ENCODE data around the gene DLEC1.

DLEC1 gene

DNA sequence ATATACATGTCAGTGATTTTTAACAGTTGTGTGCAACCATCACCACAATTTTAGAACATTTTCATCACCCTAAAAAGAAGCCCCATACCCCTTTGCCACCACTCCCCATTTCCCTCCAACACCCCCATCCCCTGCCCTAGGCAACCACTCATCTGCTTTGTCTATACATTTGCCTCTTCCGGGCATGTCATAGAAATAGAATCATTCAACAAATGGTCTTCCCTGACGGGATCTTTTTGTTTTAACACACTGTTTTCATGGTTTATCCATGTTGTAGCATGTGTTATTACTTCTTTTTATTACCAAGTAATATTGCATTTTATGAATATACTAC, 44.4 kb upstream of the DLEC1 start:
- Histone ChIP-seq H3K4me1 (ENCODE audit: control insufficient read depth, insufficient read depth, low read length) (peaks cover 26% of the 10 kb centered on the region), H3K9ac (ENCODE audit: low read depth, low read length) (peak overlapping the region; percentile 86), H3K4me3 (ENCODE audit: low read length) (peak overlapping the region; percentile 74), H3K36me3 (ENCODE audit: insufficient read depth, low read length) (no peaks in the 10 kb centered on the region), H3K27me3 (ENCODE audit: control insufficient read depth, insufficient read depth, low read length) (no peaks in the 10 kb centered on the region), H3K9me3 (replicated peaks; ENCODE audit: low read length) (no peaks in the 10 kb centered on the region), H3K4me2 (ENCODE audit: low read length) (peak overlapping the region; percentile 89)

DNA sequence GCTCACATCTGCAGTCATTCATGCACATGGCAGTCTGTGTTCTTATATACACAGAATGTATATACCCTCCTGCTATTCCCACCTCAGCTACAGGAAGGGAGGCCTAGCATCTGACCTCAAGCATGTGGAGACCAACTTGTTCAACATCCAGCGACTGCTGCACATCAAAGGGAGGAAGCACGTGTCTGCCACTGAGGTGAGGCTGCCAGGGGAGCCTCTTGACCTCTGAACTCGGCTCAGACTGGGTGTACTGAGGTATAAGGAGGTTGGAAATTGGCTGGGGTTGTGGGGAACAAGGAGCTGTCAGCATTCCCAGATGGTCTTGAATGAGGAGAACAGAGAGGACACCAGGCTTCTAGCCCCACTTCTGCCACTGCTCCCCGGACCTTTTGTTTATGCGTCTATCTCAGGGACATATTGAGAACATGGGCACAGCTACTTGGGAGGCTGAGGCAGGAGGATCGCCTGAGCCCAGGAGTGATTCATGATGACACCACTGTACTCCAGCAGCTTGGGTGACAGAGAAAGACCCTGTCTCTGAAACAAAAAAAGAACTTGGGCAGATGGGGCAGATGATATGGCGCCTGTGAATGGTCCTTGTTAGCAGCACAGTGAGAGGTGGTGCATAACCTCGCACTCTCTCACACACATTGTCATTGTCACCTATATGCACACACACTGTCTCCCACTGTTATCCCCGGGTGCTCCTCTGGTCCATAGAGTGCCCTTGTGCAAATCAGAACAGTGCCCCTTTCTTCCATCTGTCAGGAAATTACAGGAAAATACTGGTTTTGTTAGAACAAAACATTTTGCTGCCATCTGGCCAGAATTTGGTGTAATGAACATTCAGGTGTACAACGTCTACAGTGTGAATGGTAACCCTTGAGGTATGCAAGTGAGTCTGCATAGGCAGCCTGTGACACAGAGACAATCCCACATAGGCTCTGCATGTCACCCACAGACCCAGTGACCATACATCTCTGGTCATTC, 43.1 kb upstream of the DLEC1 start:
- no peak overlapping the region for H3K9ac ChIP-seq (ENCODE audit: low read depth, low read length)
- H3K4me2 ChIP-seq (ENCODE audit: low read length): no peak overlapping the region
- H3K36me3 ChIP-seq (ENCODE audit: insufficient read depth, low read length): no peaks in the 10 kb centered on the region
- no peaks in the 10 kb centered on the region for H3K27me3 ChIP-seq (ENCODE audit: control insufficient read depth, insufficient read depth, low read length)
- H3K4me1 ChIP-seq (ENCODE audit: control insufficient read depth, insufficient read depth, low read length): peaks cover 26% of the 10 kb centered on the region
- H3K9me3 ChIP-seq (replicated peaks; ENCODE audit: low read length): no peaks in the 10 kb centered on the region
- H3K4me3 ChIP-seq (ENCODE audit: low read length): no peak overlapping the region

DNA sequence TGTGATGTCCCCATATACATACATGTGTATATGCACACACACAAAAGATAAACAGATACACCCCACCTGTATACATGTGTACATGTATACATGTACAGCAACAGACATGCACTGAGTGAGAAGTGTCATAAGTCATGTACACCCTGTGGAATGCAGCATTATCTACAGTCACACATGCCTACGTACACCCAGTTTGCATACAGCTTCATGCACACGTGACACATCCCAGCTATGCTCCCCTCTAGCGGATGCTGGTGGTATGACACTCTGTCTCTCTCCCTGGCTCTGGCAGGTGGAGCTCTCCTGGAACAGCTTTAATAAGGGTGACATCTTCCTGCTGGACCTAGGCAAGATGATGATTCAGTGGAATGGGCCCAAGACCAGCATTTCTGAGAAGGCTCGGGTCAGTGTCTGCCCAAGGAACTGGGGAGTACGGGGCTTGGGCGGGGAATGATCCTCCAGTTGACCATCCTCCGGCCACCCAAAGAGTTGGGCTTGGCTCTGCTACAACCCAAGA, 42.2 kb upstream of the DLEC1 start:
- H3K4me1 ChIP-seq (ENCODE audit: control insufficient read depth, insufficient read depth, low read length): peaks cover 26% of the 10 kb centered on the region
- H3K4me2 ChIP-seq (ENCODE audit: low read length): no peak overlapping the region
- H3K36me3 ChIP-seq (ENCODE audit: insufficient read depth, low read length): no peaks in the 10 kb centered on the region
- no peaks in the 10 kb centered on the region for H3K27me3 ChIP-seq (ENCODE audit: control insufficient read depth, insufficient read depth, low read length)
- no peak overlapping the region for H3K9ac ChIP-seq (ENCODE audit: low read depth, low read length)
- no peaks in the 10 kb centered on the region for H3K9me3 ChIP-seq (replicated peaks; ENCODE audit: low read length)
- no peak overlapping the region for H3K4me3 ChIP-seq (ENCODE audit: low read length)

DNA sequence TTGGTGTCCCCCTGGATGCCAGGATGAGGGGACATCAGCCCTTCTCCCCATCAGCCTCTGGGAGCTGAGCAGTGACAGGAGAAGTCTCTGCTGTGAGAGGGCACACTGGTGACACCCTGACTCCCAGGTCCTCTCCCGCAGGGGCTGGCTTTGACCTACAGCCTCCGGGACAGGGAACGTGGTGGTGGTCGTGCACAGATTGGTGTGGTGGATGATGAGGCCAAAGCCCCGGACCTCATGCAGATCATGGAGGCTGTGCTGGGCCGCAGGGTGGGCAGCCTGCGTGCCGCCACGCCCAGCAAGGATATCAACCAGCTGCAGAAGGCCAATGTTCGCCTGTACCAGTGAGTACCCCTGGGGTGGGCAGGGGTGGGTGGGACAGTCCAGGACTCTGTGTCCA, 41.7 kb upstream of the DLEC1 start:
- peaks cover 26% of the 10 kb centered on the region for H3K4me1 ChIP-seq (ENCODE audit: control insufficient read depth, insufficient read depth, low read length)

DNA sequence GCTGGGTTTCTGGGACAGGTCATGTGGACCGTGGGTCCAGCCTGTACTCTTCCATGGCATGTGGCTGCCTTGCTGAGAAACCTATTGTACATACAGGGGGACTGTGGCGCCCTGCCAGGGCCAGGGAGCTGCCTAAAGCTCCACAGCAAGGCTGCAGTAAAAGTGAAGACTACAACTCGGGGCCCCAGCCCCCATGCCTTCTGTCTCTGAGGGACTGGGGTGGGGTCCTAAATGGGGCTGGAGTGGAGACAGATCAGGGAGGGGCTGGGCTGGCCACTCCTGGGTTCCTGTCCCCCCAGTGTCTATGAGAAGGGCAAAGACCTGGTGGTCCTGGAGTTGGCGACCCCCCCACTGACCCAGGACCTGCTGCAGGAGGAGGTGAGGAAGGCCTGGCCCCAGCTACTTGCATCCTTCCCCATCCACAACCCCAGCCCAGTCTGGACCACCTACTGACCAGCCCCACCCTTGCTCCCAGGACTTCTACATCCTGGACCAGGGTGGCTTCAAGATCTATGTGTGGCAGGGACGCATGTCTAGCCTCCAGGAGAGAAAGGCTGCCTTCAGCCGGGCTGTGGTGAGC, 41.1 kb upstream of the DLEC1 start:
- Histone ChIP-seq H3K27me3 (ENCODE audit: control insufficient read depth, insufficient read depth, low read length) (no peaks in the 10 kb centered on the region), H3K4me3 (ENCODE audit: low read length) (no peak overlapping the region), H3K36me3 (ENCODE audit: insufficient read depth, low read length) (no peaks in the 10 kb centered on the region), H3K9ac (ENCODE audit: low read depth, low read length) (peak overlapping the region; percentile 80), H3K4me2 (ENCODE audit: low read length) (no peak overlapping the region), H3K4me1 (ENCODE audit: control insufficient read depth, insufficient read depth, low read length) (peaks cover 26% of the 10 kb centered on the region), H3K9me3 (replicated peaks; ENCODE audit: low read length) (no peaks in the 10 kb centered on the region)

More for the DNA sequence above, 41.7 kb upstream of the DLEC1 start:
- H3K9me3 ChIP-seq (replicated peaks; ENCODE audit: low read length): no peaks in the 10 kb centered on the region
- no peak overlapping the region for H3K9ac ChIP-seq (ENCODE audit: low read depth, low read length)
- H3K27me3 ChIP-seq (ENCODE audit: control insufficient read depth, insufficient read depth, low read length): no peaks in the 10 kb centered on the region
- no peak overlapping the region for H3K4me2 ChIP-seq (ENCODE audit: low read length)
- no peak overlapping the region for H3K4me3 ChIP-seq (ENCODE audit: low read length)
- H3K36me3 ChIP-seq (ENCODE audit: insufficient read depth, low read length): no peaks in the 10 kb centered on the region

DNA sequence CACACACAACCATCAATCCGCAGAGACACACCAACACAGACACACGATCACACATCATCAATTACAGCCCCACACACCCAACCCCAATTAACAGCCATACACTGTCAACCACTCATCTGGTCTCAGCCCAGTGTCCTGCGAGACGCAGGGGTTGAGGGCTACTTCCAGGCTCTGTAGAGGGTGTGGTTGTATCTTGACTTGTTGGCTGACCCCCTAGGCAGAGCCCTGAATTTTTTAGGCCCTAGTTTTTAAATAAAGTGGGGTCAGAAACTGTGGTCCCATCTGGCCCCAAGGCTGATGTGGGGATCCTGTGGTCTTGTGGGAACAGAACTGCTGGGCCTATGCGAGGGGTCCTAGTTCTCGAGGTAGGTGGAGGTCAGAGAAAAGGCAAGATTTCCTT, 39.2 kb upstream of the DLEC1 start:
- H3K4me2 ChIP-seq (ENCODE audit: low read length): no peak overlapping the region
- no peak overlapping the region for H3K9ac ChIP-seq (ENCODE audit: low read depth, low read length)
- no peak overlapping the region for H3K4me3 ChIP-seq (ENCODE audit: low read length)
- H3K36me3 ChIP-seq (ENCODE audit: insufficient read depth, low read length): no peaks in the 10 kb centered on the region
- no peaks in the 10 kb centered on the region for H3K27me3 ChIP-seq (ENCODE audit: control insufficient read depth, insufficient read depth, low read length)
- peaks cover 12% of the 10 kb centered on the region for H3K4me1 ChIP-seq (ENCODE audit: control insufficient read depth, insufficient read depth, low read length)
- H3K9me3 ChIP-seq (replicated peaks; ENCODE audit: low read length): no peaks in the 10 kb centered on the region

DNA sequence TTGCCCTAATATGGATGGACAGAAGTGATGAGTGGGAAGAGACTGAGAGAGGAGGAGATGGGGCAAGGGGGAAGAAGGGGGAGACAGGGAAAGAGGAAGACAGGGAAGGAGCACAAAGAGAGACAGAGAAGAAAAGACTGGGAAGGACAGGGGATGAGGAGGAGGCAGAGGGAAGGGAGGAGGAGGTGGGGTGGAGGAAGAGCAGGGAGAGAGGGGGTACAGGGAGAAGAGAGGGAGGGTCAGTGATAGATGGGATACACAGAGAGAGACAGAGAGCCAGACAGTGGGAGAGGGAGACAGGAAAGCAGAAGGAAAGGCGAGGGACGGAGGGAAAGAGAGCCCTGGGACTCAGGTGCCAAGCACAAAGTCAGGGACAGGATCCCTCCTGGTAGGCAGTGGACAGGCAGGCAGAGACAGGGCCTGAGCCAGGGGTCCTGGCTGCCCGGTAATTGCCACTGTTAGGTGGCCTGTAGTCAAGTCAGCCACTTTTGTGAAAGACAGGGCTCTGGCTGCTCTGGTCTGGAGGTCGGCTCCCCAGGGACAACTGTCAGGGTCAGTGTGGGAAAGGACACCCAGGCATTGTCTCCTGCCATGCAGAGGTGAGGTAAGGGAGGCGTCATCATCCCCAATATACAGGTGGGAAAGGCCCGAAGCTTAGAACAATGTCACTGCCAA, 38.6 kb upstream of the DLEC1 start:
- no peaks in the 10 kb centered on the region for H3K27me3 ChIP-seq (ENCODE audit: control insufficient read depth, insufficient read depth, low read length)
- no peak overlapping the region for H3K9ac ChIP-seq (ENCODE audit: low read depth, low read length)
- H3K36me3 ChIP-seq (ENCODE audit: insufficient read depth, low read length): no peaks in the 10 kb centered on the region
- peaks cover 7% of the 10 kb centered on the region for H3K4me1 ChIP-seq (ENCODE audit: control insufficient read depth, insufficient read depth, low read length)
- H3K4me3 ChIP-seq (ENCODE audit: low read length): no peak overlapping the region
- H3K9me3 ChIP-seq (replicated peaks; ENCODE audit: low read length): no peaks in the 10 kb centered on the region
- no peak overlapping the region for H3K4me2 ChIP-seq (ENCODE audit: low read length)

DNA sequence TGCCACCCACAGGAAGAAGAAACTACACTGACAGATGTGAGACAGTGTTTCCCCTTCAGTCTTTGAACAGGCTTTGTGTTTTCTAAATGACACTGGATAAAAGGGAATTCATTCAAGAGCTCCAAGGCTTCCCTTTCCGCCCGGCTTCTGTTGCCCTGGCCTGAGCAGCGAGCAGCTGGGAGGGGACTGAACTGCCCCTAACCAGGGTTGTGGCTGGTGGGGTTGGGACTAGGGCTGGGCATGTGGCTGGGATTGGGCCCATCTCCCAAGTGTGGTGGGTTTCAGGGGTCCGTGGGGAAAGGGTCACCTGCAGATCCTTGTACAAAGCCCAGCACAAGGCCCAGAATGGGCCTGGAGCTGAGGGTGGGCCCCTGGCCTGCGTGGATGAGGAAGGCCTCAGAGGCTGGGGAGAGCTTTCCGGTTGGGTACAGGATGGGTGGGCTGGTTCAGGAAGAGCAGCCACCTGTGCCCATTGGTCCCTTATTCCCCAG, 38.0 kb upstream of the DLEC1 start:
- H3K27me3 ChIP-seq (ENCODE audit: control insufficient read depth, insufficient read depth, low read length): no peaks in the 10 kb centered on the region
- H3K4me1 ChIP-seq (ENCODE audit: control insufficient read depth, insufficient read depth, low read length): peaks cover 7% of the 10 kb centered on the region
- H3K36me3 ChIP-seq (ENCODE audit: insufficient read depth, low read length): peaks cover 4% of the 10 kb centered on the region
- no peaks in the 10 kb centered on the region for H3K9me3 ChIP-seq (replicated peaks; ENCODE audit: low read length)
- H3K9ac ChIP-seq (ENCODE audit: low read depth, low read length): no peak overlapping the region
- H3K4me2 ChIP-seq (ENCODE audit: low read length): no peak overlapping the region
- H3K4me3 ChIP-seq (ENCODE audit: low read length): no peak overlapping the region

DNA sequence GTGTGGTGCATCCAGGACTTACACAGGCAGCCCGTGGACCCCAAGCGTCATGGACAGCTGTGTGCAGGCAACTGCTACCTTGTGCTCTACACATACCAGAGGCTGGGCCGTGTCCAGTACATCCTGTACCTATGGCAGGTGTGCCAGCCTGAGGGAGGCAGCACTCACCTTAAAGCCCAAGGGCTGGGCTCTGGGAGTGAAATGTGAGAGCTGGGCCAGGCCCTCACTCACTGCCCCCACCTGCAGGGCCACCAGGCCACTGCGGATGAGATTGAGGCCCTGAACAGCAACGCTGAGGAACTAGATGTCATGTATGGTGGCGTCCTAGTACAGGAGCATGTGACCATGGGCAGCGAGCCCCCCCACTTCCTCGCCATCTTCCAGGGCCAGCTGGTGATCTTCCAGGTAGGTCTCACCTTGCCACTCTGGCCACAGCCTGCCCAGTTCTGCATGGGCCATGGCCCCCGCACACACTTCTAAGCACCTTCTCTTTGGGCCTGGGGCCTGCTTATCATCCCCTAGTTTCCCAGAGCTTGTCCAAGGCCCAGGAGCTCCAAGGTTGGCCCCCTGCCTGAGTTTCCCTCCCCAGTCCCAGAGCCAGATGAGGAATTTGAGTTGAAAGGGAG, 37.4 kb upstream of the DLEC1 start:
- no peak overlapping the region for H3K9ac ChIP-seq (ENCODE audit: low read depth, low read length)
- H3K36me3 ChIP-seq (ENCODE audit: insufficient read depth, low read length): peaks cover 9% of the 10 kb centered on the region
- H3K4me3 ChIP-seq (ENCODE audit: low read length): no peak overlapping the region
- H3K4me2 ChIP-seq (ENCODE audit: low read length): no peak overlapping the region
- no peaks in the 10 kb centered on the region for H3K9me3 ChIP-seq (replicated peaks; ENCODE audit: low read length)
- no peaks in the 10 kb centered on the region for H3K27me3 ChIP-seq (ENCODE audit: control insufficient read depth, insufficient read depth, low read length)
- peaks cover 7% of the 10 kb centered on the region for H3K4me1 ChIP-seq (ENCODE audit: control insufficient read depth, insufficient read depth, low read length)

DNA sequence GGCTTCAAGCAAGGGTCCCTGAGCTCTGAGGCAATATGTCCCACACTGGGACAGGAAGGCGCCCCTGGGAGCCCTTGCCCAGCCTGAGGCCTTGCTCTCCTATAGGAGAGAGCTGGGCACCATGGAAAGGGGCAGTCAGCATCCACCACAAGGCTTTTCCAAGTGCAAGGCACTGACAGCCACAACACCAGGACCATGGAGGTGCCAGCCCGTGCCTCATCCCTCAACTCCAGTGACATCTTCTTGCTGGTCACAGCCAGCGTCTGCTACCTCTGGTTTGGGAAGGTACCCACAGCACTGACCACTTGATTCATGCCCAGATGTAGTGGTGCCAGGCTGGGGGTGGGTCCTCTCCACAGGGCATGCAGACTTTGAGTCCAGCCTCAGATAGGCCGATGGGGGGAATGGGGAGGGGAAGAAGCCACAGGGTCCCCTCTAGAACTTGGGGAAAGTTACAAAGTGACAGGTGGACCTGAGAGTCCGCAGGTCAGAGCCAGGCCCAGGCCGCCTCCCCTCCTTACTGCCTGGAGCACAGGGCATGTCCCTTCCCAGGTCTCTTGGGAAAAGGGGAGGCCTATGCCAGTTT, 36.6 kb upstream of the DLEC1 start:
- Histone ChIP-seq H3K9ac (ENCODE audit: low read depth, low read length) (no peak overlapping the region), H3K4me2 (ENCODE audit: low read length) (no peak overlapping the region), H3K4me3 (ENCODE audit: low read length) (no peak overlapping the region), H3K27me3 (ENCODE audit: control insufficient read depth, insufficient read depth, low read length) (no peaks in the 10 kb centered on the region), H3K9me3 (replicated peaks; ENCODE audit: low read length) (no peaks in the 10 kb centered on the region), H3K4me1 (ENCODE audit: control insufficient read depth, insufficient read depth, low read length) (peaks cover 7% of the 10 kb centered on the region), H3K36me3 (ENCODE audit: insufficient read depth, low read length) (peaks cover 17% of the 10 kb centered on the region)

DNA sequence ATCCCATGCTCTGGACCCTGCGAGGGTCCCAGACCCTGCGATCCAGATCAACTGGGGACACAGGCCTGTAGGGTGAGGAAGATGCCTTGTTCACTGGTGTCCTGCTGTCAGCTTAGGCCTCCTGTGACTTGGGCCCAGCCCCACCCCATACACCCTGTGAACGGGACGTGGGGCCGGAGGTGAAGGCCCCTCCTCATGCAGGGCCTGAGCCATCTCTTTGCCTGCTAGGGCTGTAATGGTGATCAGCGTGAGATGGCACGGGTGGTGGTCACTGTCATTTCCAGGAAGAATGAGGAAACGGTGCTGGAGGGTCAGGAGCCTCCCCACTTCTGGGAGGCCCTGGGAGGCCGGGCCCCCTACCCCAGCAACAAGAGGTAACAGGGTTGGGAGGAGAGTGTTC, 36.1 kb upstream of the DLEC1 start:
- no peaks in the 10 kb centered on the region for H3K9me3 ChIP-seq (replicated peaks; ENCODE audit: low read length)
- no peak overlapping the region for H3K4me2 ChIP-seq (ENCODE audit: low read length)
- H3K27me3 ChIP-seq (ENCODE audit: control insufficient read depth, insufficient read depth, low read length): no peaks in the 10 kb centered on the region
- no peak overlapping the region for H3K4me3 ChIP-seq (ENCODE audit: low read length)
- H3K9ac ChIP-seq (ENCODE audit: low read depth, low read length): no peak overlapping the region
- H3K36me3 ChIP-seq (ENCODE audit: insufficient read depth, low read length): peaks cover 22% of the 10 kb centered on the region
- peaks cover 7% of the 10 kb centered on the region for H3K4me1 ChIP-seq (ENCODE audit: control insufficient read depth, insufficient read depth, low read length)
